K562 (cell line): Measurements from ENCODE around the gene MRI1. TPM values are rescaled to one million over a fixed set of nuclear protein-coding genes. Genes with fewer than 3 reads are reported as not detected.

Experiments
- AFF1 ChIP-seq, 2 experiments: fragments of 450-650 bp; IDR thresholded peaks; 2 replicates each; pipeline ENCODE4 v1.6.1; 2018; ENCODE audit warnings: mild to moderate bottlenecking in 2 of 2, low read depth in 1 of 2; ENCODE audit not compliant: partially characterized antibody in 2 of 2
- BDP1 ChIP-seq: IDR thresholded peaks from 3 replicates; pipeline ENCODE4 v1.6.1; 2011; ENCODE audit not compliant: insufficient read length, insufficient read depth
- CBFA2T2 ChIP-seq: fragments of 450-650 bp; conservative IDR thresholded peaks from 2 replicates; pipeline ENCODE4 v1.6.1; 2017; ENCODE audit warnings: mild to moderate bottlenecking
- CCNT2 ChIP-seq: IDR thresholded peaks from 2 replicates; pipeline ENCODE4 v1.6.1; 2011; ENCODE audit warnings: borderline replicate concordance, low read depth, mild to moderate bottlenecking, moderate library complexity, mixed read lengths, low read length; ENCODE audit not compliant: insufficient read length; ENCODE audit errors: extremely low read depth
- CEBPB ChIP-seq: fragments of 450-650 bp; IDR thresholded peaks from 2 replicates; pipeline ENCODE4 v1.6.1; 2016; ENCODE audit warnings: missing genetic modification characterization, missing compliant biosample characterization
- CSDE1 ChIP-seq, 2 experiments: fragments of 450-650 bp; IDR thresholded peaks; 2 replicates each; pipeline ENCODE4 v1.6.1; 2016; ENCODE audit warnings: mild to moderate bottlenecking in 1 of 2
- EP400 ChIP-seq: fragments of 450-650 bp; IDR thresholded peaks from 2 replicates; pipeline ENCODE4 v1.6.1; 2017; ENCODE audit warnings: antibody characterized with exemption, mild to moderate bottlenecking, moderate library complexity
- JUNB ChIP-seq: fragments of 450-650 bp; formaldehyde crosslinking; conservative IDR thresholded peaks from 2 replicates; pipeline ENCODE4 v1.4.0; 2020; ENCODE audit warnings: mild to moderate bottlenecking
- KLF6 ChIP-seq: fragments of 250-450 bp; sonication (Bioruptor Pico); IDR thresholded peaks from 2 replicates; pipeline ENCODE4 v1.4.0; 2020; ENCODE audit warnings: mild to moderate bottlenecking, moderate library complexity, borderline replicate concordance
- MAZ ChIP-seq, 2 experiments: fragments of 450-650 bp in 1 of 2; sonication (generic) in 1 of 2; formaldehyde crosslinking; IDR thresholded peaks in 1 of 2; conservative IDR thresholded peaks in 1 of 2; 2 replicates each; pipeline versions ENCODE4 v1.4.0 to v1.5.0; 2020; ENCODE audit warnings: mild to moderate bottlenecking in 1 of 2, missing genetic modification reagents in 1 of 2
- MNT ChIP-seq, 2 experiments: fragments of 450-650 bp; conservative IDR thresholded peaks; 2 replicates each; pipeline ENCODE4 v1.6.1; 2017; ENCODE audit warnings: mild to moderate bottlenecking in 2 of 2, moderate library complexity in 2 of 2
- NR1H2 ChIP-seq: sonication (generic); formaldehyde crosslinking; IDR thresholded peaks from 2 replicates; pipeline ENCODE4 v1.4.0; 2020; ENCODE audit warnings: mild to moderate bottlenecking, missing genetic modification reagents
- RUNX1 ChIP-seq: sonication (generic); IDR thresholded peaks from 2 replicates; pipeline ENCODE4 v1.6.1; 2016; ENCODE audit warnings: antibody characterized with exemption, low read depth
- SMAD2 ChIP-seq: fragments of 150-350 bp; IDR thresholded peaks from 2 replicates; pipeline ENCODE4 v1.6.1; 2014; ENCODE audit warnings: low read depth, mild to moderate bottlenecking, low read length
- TAL1 ChIP-seq: fragments of 450-650 bp; IDR thresholded peaks from 2 replicates; pipeline ENCODE4 v1.6.1; 2016; ENCODE audit warnings: mild to moderate bottlenecking
- U2AF1 ChIP-seq: fragments of 200-400 bp; formaldehyde crosslinking; optimal IDR thresholded peaks from 2 replicates; pipeline ENCODE3; 2017; ENCODE audit warnings: mild to moderate bottlenecking, low read depth, low read length, moderate library complexity
- XRCC3 ChIP-seq: fragments of 450-650 bp; IDR thresholded peaks from 2 replicates; pipeline ENCODE4 v1.6.1; 2017; ENCODE audit warnings: mild to moderate bottlenecking, moderate library complexity
- ZBTB34 ChIP-seq: fragments of 250-450 bp; sonication (Bioruptor Pico); IDR thresholded peaks from 2 replicates; pipeline ENCODE4 v1.8.0; 2021; ENCODE audit warnings: mild to moderate bottlenecking, moderate library complexity
- ZBTB7A ChIP-seq: IDR thresholded peaks from 2 replicates; pipeline ENCODE4 v1.6.1; 2011; ENCODE audit warnings: low read depth, mild to moderate bottlenecking, low read length, moderate library complexity, borderline replicate concordance; ENCODE audit not compliant: control insufficient read depth
- ZC3H11A ChIP-seq: IDR thresholded peaks from 2 replicates; pipeline ENCODE4 v1.6.1; 2012; ENCODE audit warnings: low read depth, low read length, improper control_type of control experiment
- ZNF444 ChIP-seq: fragments of 250-450 bp; sonication (Bioruptor Pico); IDR thresholded peaks from 2 replicates; pipeline ENCODE4 v1.4.0; 2020; ENCODE audit warnings: mild to moderate bottlenecking, moderate library complexity
- polyA plus RNA-seq, 8 experiments: library from polyadenylated mRNA; depleted of rRNA in 4 of 8; stranded (reverse) in 5 of 8; unstranded in 3 of 8; fragments of >200 nt; fragmentation: Nextera tagmentation in 2 of 8; fragmentation: Illumina TruSeq in 1 of 8; extraction: Ambion mirVana in 2 of 8; extraction: Trizol in 1 of 8; gene quantifications; 2 replicates each; pipeline versions ENCODE4 v1.2.1 to v1.2.3, GENCODE V29; 2011 to 2014; ENCODE audit warnings: inconsistent platforms in 1 of 8, missing spikeins in 1 of 8
- total RNA-seq, 7 experiments: library from RNA; depleted of rRNA in 6 of 7; stranded (reverse); fragments of >200 nt in 6 of 7; fragmentation: Illumina TruSeq in 2 of 7; extraction: Trizol in 2 of 7; gene quantifications; 2 replicates each; pipeline versions ENCODE4 v1.2.1 to v1.2.3, GENCODE V29; 2011 to 2021; ENCODE audit warnings: low replicate concordance in 1 of 7

The MRI1 gene
- total and polyA plus RNA-seq, 9 of the 15 experiments (the other 6 are each of a cell fraction or from before 2014, with no cell fraction given): 5.5 to 57.4 (median 28.2) TPM

GRCh38 chr19:13774217-13775191 is 10.2 kb downstream of the MRI1 start, which contains the start of gene C19orf53 (continued):
- TF ChIP-seq KLF6 (peak; percentile 59; the same call in 1 of the 2 replicates), U2AF1 (no peak), JUNB (CRISPR knock-in tag) (no peak), ZBTB34 (CRISPR knock-in tag) (no peak), ZNF444 (CRISPR knock-in tag) (no peak), MAZ (CRISPR knock-in tag; conservative IDR thresholded peaks at IDR 0.05 in 1 of 2, IDR thresholded peaks at IDR 0.05 in 1 of 2) (peak; percentile 55 to 61; a peak in 2 of 4 replicates), XRCC3 (no peak), CSDE1 (IDR thresholded peaks at IDR 0.05) (0 out of 4 replicates have a peak, but pooled peaks of 1 of the 2 experiments have one; percentile 35), BDP1 (no peak), CBFA2T2 (no peak), SMAD2 (no peak), CCNT2 (peak; percentile 23), ZC3H11A (no peak), TAL1 (no peak), ZBTB7A (no peak), RUNX1 (no peak), EP400 (peak; percentile 94), CEBPB (no peak), MNT (conservative IDR thresholded peaks at IDR 0.05) (peak; percentile 90 to 94), AFF1 (IDR thresholded peaks at IDR 0.05; ENCODE audit: low read depth in 1 of 2, partially characterized antibody in 2 of 2) (peak; percentile 52 to 98), NR1H2 (CRISPR knock-in tag) (no peak)
